Keratinocyte (primary cell): ENCODE results near the gene OPRL1. TPM values are rescaled to one million over a fixed set of nuclear protein-coding genes. Genes with fewer than 3 reads are reported as not detected.

ENCODE experiments used
- DNase-seq: peaks from one replicate; pipeline ENCODE4 v3.0.0-alpha.2; 2011; ENCODE audit warnings: low read depth, missing footprints, low spot score
- FAIRE-seq: peaks from 2 replicates; lab custom pipeline; 2011; peaks lifted over from hg19 to GRCh38; lab: Jason Lieb, UNC
- H2AFZ ChIP-seq: 2 replicates; pipeline ENCODE4 v1.6.0; 2012; ENCODE audit warnings: low read length, control low read depth, inconsistent platforms; ENCODE audit not compliant: control insufficient read depth
- H3K27ac ChIP-seq: 2 replicates; pipeline ENCODE4 v1.5.1; 2011; ENCODE audit warnings: low read length; ENCODE audit not compliant: control insufficient read depth, insufficient read depth
- H3K27me3 ChIP-seq: 3 replicates; pipeline ENCODE4 v1.6.0; 2011; ENCODE audit warnings: low read length; ENCODE audit not compliant: control insufficient read depth, insufficient read depth; ENCODE audit errors: extremely low read depth
- H3K36me3 ChIP-seq, 2 experiments: 2 replicates in 1 of 2; 3 replicates in 1 of 2; pipeline ENCODE4 v1.5.1; 2011; ENCODE audit warnings: low read length in 2 of 2, mild to moderate bottlenecking in 1 of 2; ENCODE audit not compliant: control insufficient read depth in 2 of 2, insufficient read depth in 2 of 2; ENCODE audit errors: extremely low read depth in 1 of 2
- H3K4me1 ChIP-seq: 3 replicates; pipeline ENCODE4 v1.5.1; 2011; ENCODE audit warnings: low read length; ENCODE audit not compliant: control insufficient read depth, insufficient read depth; ENCODE audit errors: extremely low read depth
- H3K4me2 ChIP-seq: 3 replicates; pipeline ENCODE4 v1.6.0; 2011; ENCODE audit warnings: low read depth, low read length; ENCODE audit not compliant: control insufficient read depth, insufficient read depth; ENCODE audit errors: extremely low read depth
- H3K4me3 ChIP-seq, 3 experiments: fragments of 200-600 bp in 1 of 3; sonication (generic) in 1 of 3; 2 replicates in 2 of 3; 3 replicates in 1 of 3; pipeline ENCODE4 v1.5.1; 2011 to 2016; ENCODE audit warnings: low read length in 3 of 3, mild to moderate bottlenecking in 3 of 3, control low read depth in 2 of 3, inconsistent platforms in 1 of 3, low read depth in 1 of 3, mixed read lengths in 1 of 3, mixed run types in 1 of 3, moderate library complexity in 1 of 3; ENCODE audit not compliant: control insufficient read depth in 2 of 3, insufficient read depth in 2 of 3; ENCODE audit errors: extremely low read depth in 1 of 3
- H3K79me2 ChIP-seq: 2 replicates; pipeline ENCODE4 v1.6.0; 2012; ENCODE audit warnings: low read length; ENCODE audit not compliant: control insufficient read depth, insufficient read depth
- H3K9ac ChIP-seq: 3 replicates; pipeline ENCODE4 v1.6.0; 2011; ENCODE audit warnings: low read length; ENCODE audit not compliant: control insufficient read depth, insufficient read depth; ENCODE audit errors: extremely low read depth
- H3K9me1 ChIP-seq: 3 replicates; pipeline ENCODE4 v1.6.0; 2011; ENCODE audit warnings: low read length; ENCODE audit not compliant: control insufficient read depth, insufficient read depth; ENCODE audit errors: extremely low read depth
- H3K9me3 ChIP-seq: 2 replicates; pipeline ENCODE4 v1.5.1; 2012; ENCODE audit warnings: low read depth, low read length; ENCODE audit not compliant: control insufficient read depth
- H4K20me1 ChIP-seq: 3 replicates; pipeline ENCODE4 v1.6.0; 2011; ENCODE audit warnings: low read length; ENCODE audit not compliant: control insufficient read depth, insufficient read depth; ENCODE audit errors: extremely low read depth
- CTCF ChIP-seq, 3 experiments: IDR thresholded peaks in 1 of 3; conservative IDR thresholded peaks in 1 of 3; optimal IDR thresholded peaks in 1 of 3; 2 replicates in 2 of 3; 3 replicates in 1 of 3; pipeline versions ENCODE3 to v1.5.1; 2011; ENCODE audit warnings: low read length in 3 of 3, mild to moderate bottlenecking in 3 of 3, moderate library complexity in 2 of 3, control low read depth in 1 of 3, inconsistent platforms in 1 of 3; ENCODE audit not compliant: insufficient read depth in 2 of 3; ENCODE audit errors: extremely low read depth in 1 of 3
- EZH2 ChIP-seq: IDR thresholded peaks from one replicate; pipeline ENCODE4 v1.6.1; 2012; ENCODE audit warnings: inconsistent platforms, mild to moderate bottlenecking, low read length, moderate library complexity
- dilution Hi-C: fragments of 300-500 bp; cut with MboI; formaldehyde crosslinking; loops from one replicate; pipeline ENCODE4 v1.7.0; 2020; ENCODE audit warnings: low sequenced_read_pairs; ENCODE audit not compliant: extremely low pct_ligation_motif_present
- polyA plus RNA-seq, 5 experiments: library from polyadenylated mRNA; depleted of rRNA in 3 of 5; stranded (reverse) in 3 of 5; stranded (forward) in 1 of 5; unstranded in 1 of 5; fragments of >200 nt; gene quantifications; 1 replicate in 1 of 5; 2 replicates in 3 of 5; 3 replicates in 1 of 5; pipeline versions ENCODE4 v1.2.1 to v1.2.3, GENCODE V29; 2011 to 2012; ENCODE audit warnings: missing spikeins in 2 of 5, low read depth in 1 of 5, low replicate concordance in 1 of 5

OPRL1 gene
- polyA plus RNA-seq, 1 donor (not counting 4 experiments of a cell fraction or from before 2014, with no cell fraction given) = 0.25 TPM

GRCh38 chr20:64070244-64070993, 9.5 kb upstream of the OPRL1 start:
- FAIRE-seq = no peak
- dilution Hi-C loops = no loop called here

GRCh38 chr20:64071341-64072332, 8.2 kb upstream of the OPRL1 start:
- Histone ChIP-seq H2AFZ (no peak overlapping the region), H3K4me2 (no peak overlapping the region), H3K4me1 (peaks cover 2% of the 10 kb centered on the region), H3K79me2 (no peaks in the 10 kb centered on the region), H3K36me3 (peaks cover 0 to 10% of the 10 kb centered on the region in 2 experiments), H3K27ac (no peak overlapping the region), H3K9me3 (no peaks in the 10 kb centered on the region), H3K9me1 (no peaks in the 10 kb centered on the region), H3K4me3 (no peak overlapping the region), H4K20me1 (no peaks in the 10 kb centered on the region), H3K9ac (no peak overlapping the region), H3K27me3 (no peaks in the 10 kb centered on the region)
- no peak for DNase-seq
- TF ChIP-seq EZH2 = no peak
- no peak for TF ChIP-seq CTCF (optimal IDR thresholded peaks at IDR 0.05 in 1 of 3, IDR thresholded peaks at IDR 0.05 in 1 of 3, conservative IDR thresholded peaks at IDR 0.05 in 1 of 3; ENCODE audit: extremely low read depth in 1 of 3, insufficient read depth in 2 of 3, low read length in 3 of 3)
- FAIRE-seq = no peak
- dilution Hi-C loops = no loop called here

More at GRCh38 chr20:64070244-64070993, 9.5 kb upstream of the OPRL1 start:
- H4K20me1 ChIP-seq = no peaks in the 10 kb centered on the region
- no peak overlapping the region for H3K4me2 ChIP-seq
- H3K27ac ChIP-seq = no peak overlapping the region
- no peaks in the 10 kb centered on the region for H3K9me1 ChIP-seq
- H3K4me3 ChIP-seq = no peak overlapping the region
- no peaks in the 10 kb centered on the region for H3K79me2 ChIP-seq
- H3K36me3 ChIP-seq = peaks cover 0 to 9% of the 10 kb centered on the region in 2 experiments
- H2AFZ ChIP-seq = no peak overlapping the region
- TF ChIP-seq EZH2 (no peak), CTCF (optimal IDR thresholded peaks at IDR 0.05 in 1 of 3, IDR thresholded peaks at IDR 0.05 in 1 of 3, conservative IDR thresholded peaks at IDR 0.05 in 1 of 3; ENCODE audit: extremely low read depth in 1 of 3, insufficient read depth in 2 of 3, low read length in 3 of 3) (no peak)
- H3K9ac ChIP-seq = no peak overlapping the region
- H3K27me3 ChIP-seq = no peaks in the 10 kb centered on the region
- no peaks in the 10 kb centered on the region for H3K9me3 ChIP-seq
- no peak for DNase-seq
- H3K4me1 ChIP-seq = peaks cover 13% of the 10 kb centered on the region
